Skin epidermis (tissue), 12 donors: ENCODE results near the gene NRAP.
A peak's percentile ranks its signal among the peaks of the same experiment; 100 is the strongest.
"Not testable (repeated sequence)": the region's sequence is repeated elsewhere in the genome, so short reads cannot be mapped to it uniquely, and the experiment has no call there.

Source experiments
- H3K27ac ChIP-seq, 21 experiments: fragments of 200-600 bp; sonication (generic) in 11 of 21; one replicate each; pipeline ENCODE4 v1.5.0; 2020; ENCODE audit warnings: mild to moderate bottlenecking in 3 of 21, inconsistent platforms in 2 of 21, moderate library complexity in 2 of 21
- H3K4me3 ChIP-seq, 7 experiments: fragments of 200-600 bp; sonication (generic) in 2 of 7; one replicate each; pipeline ENCODE4 v1.5.0; 2020; ENCODE audit warnings: inconsistent platforms in 2 of 7, mild to moderate bottlenecking in 2 of 7, moderate library complexity in 1 of 7

NRAP gene

DNA sequence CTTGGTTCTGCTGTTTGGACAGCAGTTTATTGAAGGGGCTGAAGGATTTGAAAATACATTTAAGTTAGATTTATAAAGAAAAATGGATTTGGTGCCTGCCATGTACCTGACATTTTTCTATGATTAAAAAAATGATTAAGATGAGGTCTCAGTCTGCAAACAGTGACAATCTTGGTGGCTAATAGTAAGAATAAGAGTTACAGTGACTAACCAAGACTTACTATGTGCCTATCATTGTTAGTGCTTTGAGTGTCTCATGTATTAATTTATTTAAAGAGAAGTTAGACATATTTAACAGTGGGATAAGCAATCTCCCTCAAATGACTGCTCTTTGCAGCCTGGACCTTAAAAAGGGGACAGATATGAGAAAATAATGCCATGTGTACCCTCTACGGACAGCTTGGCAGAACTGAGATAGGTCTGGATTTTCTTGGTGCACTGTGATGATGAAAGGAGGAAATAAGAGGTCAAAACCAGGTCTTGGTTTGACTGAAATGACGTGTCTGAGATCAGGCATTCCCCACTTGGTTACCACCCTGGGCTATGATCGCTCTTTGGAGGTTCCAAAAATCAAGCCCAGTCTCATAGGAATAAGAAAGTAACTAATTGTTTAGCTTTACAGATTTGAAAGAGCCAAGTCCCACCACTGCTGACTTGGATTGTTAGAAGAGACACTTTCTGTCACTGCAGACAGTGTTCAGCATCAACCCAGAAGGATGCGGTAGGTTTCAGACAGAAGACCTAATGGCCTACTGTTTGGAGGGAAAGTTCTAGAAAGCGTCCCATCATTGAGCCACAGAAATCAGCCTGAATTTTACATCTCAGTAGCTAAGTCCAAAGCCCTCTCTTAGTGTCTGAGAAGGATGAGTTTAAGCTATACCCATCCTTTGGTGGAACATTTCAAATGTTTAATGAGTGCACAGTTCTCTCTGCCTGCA is 18.0 kb upstream of the NRAP start:
- peak overlapping the region in 1 of 7 experiments; percentile 72 for H3K4me3 ChIP-seq
- peak overlapping the region in 7 of 21 experiments; percentile 21 to 99 (median 94) for H3K27ac ChIP-seq

DNA sequence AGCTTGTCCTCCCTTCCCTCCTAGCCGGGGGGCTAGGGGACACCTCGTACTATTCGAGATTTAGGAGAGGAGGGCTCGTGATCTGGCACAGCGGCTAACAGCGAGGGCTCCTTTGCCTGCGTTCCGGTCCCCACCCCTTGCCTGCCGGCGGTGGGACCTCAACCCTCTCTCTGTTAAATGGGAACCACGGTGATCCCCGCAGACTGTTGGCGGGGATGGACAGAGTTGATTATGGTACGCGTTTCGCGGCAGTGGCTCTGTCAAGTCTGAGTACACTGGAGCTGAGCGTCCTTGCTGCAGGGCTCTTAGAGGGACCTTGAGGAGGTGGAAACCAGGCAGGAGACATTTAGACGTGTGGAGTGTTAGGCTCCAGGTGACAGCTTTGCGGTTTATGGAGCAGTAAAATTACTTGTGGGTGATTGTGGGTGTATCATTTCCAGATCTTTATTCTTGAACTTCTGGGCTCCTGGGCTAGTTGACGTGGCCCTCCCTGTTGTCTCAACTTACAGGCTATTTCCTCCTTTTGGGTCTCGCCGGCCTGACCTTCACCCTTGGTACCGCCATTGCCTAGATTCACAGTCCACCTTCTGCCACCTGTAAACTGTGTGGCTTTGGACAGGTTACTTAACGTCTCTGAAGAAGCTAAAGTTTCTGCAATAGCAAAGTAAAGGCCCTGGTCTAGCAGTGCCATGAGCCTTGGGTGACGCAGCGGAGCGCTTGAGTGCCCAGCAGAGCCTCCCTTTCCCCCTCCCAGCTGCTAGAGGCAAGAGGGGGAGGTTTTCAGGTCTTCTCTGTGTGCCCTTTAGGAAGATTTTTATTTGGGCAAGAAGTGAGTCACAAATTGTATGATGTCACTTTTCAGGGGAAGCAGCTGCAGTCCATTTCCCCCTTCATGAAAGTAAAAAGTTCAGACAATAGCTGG is 16.6 kb upstream of the NRAP start:
- peak overlapping the region; percentile 83 to 99 (median 95) for H3K27ac ChIP-seq

DNA sequence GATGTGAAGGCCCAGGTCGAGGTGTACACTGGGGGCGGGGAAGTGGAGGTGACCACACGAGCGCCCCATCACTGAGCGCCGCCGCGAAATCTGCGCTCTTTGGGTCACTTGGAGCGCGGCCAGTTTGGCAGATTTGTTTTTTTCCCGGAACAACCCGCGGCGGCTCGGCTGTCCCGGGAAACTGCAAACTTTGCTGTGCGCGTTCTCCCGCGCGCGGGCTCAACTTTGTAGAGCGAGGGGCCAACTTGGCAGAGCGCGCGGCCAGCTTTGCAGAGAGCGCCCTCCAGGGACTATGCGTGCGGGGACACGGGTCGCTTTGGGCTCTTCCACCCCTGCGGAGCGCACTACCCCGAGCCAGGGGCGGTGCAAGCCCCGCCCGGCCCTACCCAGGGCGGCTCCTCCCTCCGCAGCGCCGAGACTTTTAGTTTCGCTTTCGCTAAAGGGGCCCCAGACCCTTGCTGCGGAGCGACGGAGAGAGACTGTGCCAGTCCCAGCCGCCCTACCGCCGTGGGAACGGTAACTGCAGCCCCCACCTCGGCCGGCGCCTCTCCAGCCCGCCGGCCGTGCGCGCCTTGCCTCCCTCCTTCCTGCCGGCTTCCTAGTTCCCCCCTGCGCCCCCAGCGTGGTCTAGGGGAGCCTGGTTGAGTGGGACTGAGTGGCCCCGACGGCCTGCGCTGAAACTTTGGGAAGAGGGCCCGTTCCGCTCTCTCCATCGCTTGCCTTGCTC is 15.8 kb upstream of the NRAP start, which contains the start of gene CASP7:
Gene CASP7, plus strand, starts transcription at position 450 of the 727 bp plus-strand sequence. CDS start 17,582 bp downstream, outside the sequence.
- H3K27ac ChIP-seq: peak within 1 kb of the TSS; percentile 83 to 99 (median 95)

More for the DNA sequence above, 16.6 kb upstream of the NRAP start:
- peak overlapping the region; percentile 70 to 86 (median 77) for H3K4me3 ChIP-seq

DNA sequence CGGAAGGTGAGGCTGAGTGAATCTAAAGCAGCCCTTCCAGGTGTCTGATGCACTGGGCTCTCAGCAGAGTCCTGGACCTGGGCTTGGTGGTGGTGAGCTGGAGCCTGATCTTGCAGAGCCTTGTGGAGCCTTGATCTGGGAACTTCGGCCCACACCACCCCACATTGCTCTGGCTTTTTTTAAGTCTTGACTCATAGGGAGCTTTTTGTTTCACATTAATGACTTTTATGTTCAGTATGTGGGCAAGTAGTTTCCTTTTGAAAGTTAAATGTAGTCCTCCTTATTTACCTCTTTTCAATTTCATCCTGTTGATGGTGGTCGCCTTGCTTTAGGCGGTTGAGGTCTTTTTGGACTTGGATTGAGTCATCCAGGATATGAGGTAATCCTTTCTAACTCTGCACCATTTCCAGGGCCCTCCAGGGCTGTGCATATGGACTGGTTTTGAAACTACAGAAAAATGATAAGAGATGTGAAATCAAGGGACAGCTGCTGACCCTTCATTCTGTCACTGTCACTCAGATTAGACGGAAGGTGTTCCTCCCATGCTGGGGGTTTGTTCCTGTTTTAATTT is 2.9 kb upstream of the NRAP start:
- no peak overlapping the region for H3K27ac ChIP-seq
- H3K4me3 ChIP-seq: no peak overlapping the region

More for the DNA sequence above, 15.8 kb upstream of the NRAP start, which contains the start of gene CASP7:
- peak within 1 kb of the TSS; percentile 70 to 86 (median 77) for H3K4me3 ChIP-seq

DNA sequence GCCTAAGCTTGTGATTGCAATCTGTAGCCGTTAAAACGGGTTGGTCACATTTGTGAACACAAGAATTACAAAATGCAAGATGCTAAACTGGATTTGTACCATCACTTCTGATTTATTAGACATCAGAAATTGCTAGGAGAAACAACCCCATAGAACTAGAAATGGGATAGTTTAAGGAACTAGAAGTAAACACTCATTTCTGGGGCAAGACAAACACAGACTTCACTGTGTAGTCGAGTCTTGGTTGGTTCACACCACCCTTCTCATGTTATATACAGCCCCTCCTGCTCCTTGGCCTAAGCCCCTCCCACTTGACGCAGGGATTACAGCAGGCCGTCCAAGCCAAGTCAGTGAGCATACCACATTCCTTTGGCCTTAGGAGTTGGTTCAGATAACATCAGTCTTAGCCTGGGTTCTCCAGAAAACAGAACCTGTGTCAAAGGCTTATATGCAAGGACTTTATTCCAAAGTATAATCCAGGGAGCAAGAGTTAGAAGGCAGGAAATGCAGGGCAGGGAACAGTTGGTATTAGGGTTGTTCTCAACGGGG is 2.0 kb upstream of the NRAP start:
- no peak overlapping the region for H3K27ac ChIP-seq
- no peak overlapping the region for H3K4me3 ChIP-seq

DNA sequence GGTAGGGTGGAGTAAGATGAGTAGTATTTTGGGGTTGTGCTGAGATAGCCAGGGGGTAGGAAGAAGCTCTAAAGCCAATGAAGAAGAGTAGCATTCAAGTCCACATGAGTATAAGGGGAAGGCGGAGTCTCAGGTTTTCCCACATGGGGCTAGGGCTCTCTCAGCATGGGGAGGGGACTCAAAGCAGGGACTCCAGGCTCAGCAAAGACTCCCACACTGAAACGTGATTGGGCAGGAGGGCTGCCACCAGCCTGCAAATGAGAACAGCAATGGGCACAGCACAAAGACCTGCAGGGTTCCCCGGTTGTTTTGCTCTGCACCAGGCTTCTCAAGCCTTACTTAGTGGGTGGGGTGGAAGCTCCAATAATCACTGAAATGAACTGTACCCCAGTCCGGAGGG is 1.5 kb upstream of the NRAP start:
- Histone ChIP-seq H3K4me3 (no peak overlapping the region), H3K27ac (no peak overlapping the region)

DNA sequence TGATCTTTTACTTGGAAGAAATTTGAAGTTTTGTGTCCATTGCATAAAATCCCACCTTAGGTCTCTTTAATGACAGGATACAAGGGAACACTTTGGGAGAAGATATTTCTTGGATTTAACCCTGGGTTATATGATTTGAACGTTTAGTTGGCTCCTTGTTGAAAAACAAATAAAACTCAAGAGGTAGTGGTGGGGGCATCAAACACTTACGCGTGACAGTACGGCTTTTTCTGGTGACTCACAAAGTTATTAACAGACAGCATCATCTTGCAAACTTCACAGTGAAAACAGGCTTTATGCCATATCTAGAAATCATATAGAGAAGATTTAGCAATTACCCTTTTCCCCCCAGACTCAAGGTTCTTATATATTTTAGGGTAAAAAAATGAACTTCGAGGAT is 699 bp downstream of the NRAP start:
- Histone ChIP-seq H3K27ac (no peak overlapping the region), H3K4me3 (no peak overlapping the region)

DNA sequence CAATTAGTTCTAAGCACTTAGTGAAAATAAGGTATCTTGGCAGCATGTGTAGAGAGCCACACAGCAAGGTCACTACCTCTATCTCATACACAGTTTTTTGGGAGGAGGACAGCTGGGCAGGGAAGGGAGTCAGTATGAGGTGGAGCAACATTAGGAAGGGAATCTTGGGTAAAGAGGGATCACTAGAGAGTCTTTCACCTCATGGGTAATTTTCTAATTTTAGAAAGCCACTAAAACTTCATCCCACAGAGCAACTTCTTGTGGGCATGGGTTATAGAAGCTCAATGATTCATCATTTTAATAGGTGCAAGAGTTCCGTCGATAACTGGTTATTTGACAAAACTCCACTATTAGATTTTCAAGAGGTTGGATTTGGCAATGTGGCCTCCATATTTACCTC is 2.5 kb downstream of the NRAP start:
- Histone ChIP-seq H3K27ac (no peak overlapping the region), H3K4me3 (no peak overlapping the region)

DNA sequence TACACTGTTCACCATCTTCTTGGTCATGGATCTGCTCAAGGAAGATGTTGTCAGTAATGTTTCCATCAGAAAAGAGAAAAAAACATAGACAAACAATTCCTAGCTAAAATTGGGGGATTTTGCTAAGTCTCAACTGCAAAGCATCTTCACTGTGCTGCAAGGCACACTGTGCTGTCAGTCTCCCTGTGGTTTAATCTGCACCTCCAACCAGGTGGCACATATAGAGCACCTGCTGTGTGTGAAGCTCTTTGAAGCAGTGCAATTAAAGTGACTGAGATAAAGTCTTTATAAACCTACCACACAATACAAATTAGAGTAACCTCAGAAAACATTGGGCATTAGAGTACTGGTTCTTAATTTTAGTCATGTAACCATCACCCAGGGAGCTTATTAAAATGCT is 6.3 kb downstream of the NRAP start:
- no peak overlapping the region for H3K27ac ChIP-seq
- H3K4me3 ChIP-seq: no peak overlapping the region

DNA sequence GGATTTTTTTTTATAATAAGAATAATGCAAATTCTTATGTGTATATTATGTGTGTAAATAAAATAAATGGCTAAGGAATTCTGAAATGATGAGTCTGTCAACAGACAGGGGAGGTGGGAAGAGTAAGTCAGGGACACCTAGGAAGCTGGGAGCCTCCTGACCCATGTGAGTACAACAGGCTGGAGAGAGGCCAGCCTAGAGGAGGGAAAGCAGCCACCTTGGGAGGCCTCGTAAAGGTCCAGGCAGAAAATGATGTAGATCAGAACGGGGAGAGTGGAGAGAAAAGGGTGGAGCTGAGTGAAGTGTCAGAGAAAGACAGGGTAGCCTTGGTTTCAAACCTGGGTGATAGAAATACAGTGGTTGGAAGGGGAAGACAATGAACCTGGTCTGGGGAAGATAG is 6.9 kb downstream of the NRAP start:
- no peak overlapping the region for H3K4me3 ChIP-seq
- no peak overlapping the region for H3K27ac ChIP-seq

DNA sequence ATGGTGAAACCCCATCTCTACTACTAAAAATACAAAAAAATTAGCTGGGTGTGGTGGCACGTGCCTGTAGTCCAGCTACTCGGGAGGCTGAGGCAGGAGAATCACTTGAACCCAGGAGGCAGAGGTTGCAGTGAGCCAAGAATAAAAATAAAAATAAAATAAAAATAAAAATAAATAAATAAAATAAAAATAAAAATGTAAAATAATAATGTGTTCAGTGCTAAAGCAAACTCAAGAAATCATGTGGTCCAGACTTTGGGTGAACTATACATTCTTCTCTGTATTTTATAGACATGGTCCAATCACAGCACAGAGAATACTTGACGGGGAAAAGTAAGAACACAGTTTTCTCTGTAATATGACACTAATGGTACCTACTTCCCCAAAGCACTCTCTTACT is 11.4 kb downstream of the NRAP start:
- H3K4me3 ChIP-seq, H3K27ac ChIP-seq: not testable (repeated sequence)

DNA sequence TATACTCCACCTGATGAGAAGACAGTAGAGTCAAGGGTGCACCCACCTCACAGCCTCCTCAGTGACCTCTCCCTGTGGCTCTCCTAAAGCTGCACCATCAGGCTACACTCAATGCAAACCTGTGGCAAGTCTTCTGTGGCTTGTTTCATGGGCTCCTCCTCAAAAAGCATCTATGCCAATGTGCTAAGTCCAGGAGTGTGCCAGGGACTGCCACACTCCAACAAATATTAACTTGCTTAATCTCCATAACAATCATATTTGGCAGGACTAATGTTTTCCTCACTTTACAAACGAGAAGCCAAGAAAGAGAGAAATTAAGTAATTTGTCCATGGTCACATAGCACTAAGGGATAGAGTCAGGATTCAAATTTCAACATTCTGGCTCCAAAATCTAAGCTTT is 11.9 kb downstream of the NRAP start:
- H3K27ac ChIP-seq: no peak overlapping the region
- H3K4me3 ChIP-seq: no peak overlapping the region

DNA sequence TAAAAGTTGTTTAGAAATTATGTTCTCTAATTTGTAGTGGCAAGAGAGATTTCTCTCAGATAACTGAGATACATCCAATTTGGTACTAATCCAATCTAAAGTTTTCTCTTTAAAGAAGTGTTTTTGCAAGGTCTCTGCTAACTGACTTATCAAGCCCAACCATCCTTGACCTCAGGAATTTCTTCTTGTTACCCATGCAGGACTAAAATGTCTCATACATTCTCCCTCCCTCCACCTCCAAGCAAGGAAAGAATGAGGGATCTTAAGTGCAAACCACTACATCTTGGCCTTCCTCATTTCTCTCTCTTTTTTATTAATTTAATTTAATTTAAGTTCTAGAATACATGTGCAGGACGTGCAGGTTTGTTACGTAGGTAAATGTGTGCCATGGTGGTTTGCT is 12.8 kb downstream of the NRAP start:
- no peak overlapping the region for H3K27ac ChIP-seq
- H3K4me3 ChIP-seq: no peak overlapping the region

DNA sequence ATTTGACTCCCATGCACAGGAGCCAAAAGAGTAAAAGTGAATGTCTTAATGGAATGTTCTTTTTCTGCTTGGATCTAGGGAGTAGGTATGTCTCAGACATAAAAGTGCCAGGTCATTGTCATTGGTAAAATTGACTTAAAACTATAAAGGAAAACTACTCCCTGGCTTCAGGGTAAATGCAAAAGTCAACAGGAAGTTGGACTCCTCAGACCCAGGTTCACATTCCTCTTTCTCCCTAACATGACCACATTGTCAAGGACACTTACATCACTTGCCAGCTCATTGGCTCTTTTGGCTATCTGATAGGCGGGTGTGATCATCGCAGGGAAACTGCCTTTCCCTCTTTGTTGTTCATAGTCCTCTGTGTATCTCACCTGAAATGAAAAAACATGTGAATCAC is 13.7 kb downstream of the NRAP start:
- Histone ChIP-seq H3K4me3 (no peak overlapping the region), H3K27ac (no peak overlapping the region)

DNA sequence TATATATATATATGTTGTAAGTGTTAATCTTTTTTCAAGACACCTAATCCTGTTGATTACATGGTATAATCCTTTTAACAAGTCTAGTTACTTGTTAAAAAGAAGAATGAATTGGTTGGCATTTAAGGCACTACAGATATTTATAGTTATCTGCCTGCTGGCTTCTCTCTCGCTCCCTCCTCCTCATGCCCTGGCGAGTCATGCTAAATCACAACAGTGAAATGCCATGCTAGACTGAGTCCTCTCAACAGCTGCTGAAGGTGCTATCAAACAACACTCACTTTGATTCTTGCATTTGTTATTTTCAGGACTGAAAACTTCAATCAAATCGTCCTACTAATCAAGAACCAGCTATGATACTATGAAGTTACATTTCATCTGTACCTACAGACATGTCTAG is 15.4 kb downstream of the NRAP start:
- no peak overlapping the region for H3K27ac ChIP-seq

DNA sequence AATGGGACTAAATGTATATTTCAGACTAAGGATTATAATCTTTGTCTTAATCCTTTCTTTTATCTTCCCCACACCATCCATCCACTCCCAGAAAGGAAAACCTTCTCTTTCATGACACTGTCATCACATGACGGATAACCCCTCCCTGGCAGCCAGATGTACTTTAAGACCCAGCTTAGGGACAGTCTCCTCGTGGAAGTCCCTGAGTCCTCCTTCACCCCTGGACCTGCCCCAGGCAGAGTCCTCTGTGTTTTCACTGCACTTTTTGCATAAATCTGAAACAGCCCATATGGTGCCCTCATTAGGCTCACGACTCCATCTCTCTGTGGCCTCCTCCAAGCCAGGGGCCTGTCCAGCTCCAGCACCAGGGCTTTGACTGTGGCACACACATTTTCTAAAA is 16.0 kb downstream of the NRAP start:
- H3K27ac ChIP-seq: peak overlapping the region in 2 of 21 experiments; percentile 69 to 86
- no peak overlapping the region for H3K4me3 ChIP-seq

More for the DNA sequence above, 15.4 kb downstream of the NRAP start:
- no peak overlapping the region for H3K4me3 ChIP-seq

DNA sequence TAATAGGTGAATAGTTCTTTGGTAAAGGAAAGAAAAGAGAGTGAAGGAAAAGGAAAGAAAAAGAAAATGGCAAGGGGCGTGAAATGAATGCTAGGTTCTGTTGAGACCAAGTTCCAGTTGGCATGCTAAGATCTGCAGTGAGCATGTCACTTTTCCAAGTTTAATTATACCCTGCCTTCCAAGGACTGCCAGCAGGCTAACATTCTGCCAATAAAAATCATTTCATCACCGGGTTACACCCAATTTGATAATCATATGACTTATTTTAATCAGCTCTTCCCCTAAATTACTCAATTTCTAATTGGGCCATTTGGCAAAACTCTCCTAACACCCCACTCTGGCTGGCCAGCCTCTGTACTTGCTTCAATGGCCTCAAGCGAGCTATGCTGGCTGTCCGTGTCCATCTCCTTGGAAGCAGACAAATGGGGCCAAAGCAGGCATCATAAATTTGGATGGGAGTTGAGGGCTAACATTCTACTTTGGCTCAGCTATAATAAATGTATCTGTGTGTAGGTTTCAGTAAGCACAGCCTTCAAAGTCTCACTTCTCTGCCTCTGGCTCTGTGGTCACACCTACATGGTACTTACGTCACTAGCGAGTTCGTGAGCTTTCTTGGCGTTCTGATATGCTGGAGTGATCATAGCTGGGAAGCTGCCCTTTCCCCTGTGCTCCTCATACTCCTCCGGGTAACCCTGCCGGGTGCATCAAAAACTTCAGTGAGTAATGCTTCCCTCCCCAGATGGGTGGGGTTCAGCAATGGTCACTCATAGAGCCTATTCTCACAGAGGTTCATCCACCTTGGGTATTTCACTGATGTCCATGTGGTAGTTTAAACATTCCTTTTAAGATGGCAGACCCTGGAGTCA is 17.3 kb downstream of the NRAP start:
- Histone ChIP-seq H3K4me3 (no peak overlapping the region), H3K27ac (peak overlapping the region in 9 of 21 experiments; percentile 37 to 86 (median 66))
